ENCODE measurements around the gene MARF1. TPM values are rescaled to one million over a fixed set of nuclear protein-coding genes. Genes with fewer than 3 reads are reported as not detected.
"Not testable (repeated sequence)": the region's sequence is repeated elsewhere in the genome, so short reads cannot be mapped to it uniquely, and the experiment has no call there.

MARF1 gene
- polyA plus RNA-seq, 3 donors: 47.0 to 65.2 (median 53.7) TPM

DNA sequence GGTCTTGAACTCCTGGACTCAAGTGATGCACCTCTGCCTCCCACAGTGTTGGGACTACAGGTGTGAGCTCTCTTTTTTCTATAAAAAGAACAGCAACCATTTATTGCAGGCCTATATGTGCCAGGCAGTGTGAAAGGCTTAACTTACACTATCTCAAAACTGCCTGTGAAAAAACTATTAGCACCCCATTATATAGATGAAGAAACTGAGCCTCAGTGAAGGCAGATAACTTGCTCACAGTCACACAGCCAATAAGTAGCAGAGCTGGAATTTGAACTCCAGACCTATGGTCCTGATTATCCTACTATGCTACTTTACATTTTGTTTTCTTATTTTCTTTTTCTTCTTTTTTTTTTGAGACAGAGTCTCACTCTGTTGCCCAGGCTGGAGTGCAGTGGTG, 22.2 kb upstream of the MARF1 start:
- no peak for DNase-seq (ENCODE audit: extremely low read depth in 1 of 11, low read depth in 9 of 11, low spot score in 4 of 11)

DNA sequence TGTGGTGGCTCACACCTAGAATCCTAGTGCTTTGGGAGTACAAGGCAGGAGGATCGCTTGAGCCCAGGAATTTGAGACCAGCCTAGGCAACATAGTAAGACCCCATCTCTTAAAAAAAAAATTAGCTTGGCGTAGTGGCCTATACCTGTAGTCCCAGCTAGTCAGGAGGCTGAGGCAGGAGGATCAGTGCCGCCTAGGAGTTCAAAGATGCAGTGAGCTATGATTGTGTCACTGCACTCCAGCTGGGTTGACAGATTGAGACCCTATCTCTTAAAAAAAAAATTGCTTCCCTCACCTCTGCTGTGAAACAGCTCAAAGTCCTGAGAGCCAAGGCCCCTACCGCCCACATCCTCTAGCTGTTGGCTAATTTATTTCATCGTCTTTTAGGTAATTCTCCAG, 17.2 kb upstream of the MARF1 start:
- DNase-seq (ENCODE audit: extremely low read depth in 1 of 11, low read depth in 9 of 11, low spot score in 4 of 11): no peak

DNA sequence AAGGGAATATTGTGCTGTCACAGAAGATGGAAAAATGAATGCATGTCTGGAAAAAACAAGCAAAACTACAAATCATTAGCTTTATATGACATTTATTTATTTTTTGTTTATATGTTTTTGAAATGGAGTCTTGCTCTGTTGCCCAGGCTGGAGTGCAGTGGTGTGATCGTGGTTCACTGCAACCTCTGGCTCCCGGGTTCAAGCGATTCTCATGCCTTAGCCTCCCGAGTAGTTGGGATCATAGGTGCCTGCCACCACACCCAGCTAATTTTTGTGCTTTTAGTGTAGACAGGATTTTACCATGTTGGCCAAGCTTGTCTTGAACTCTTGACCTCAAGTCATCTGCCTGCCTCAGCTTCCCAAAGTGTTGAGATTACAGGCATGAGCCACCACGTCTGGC, 15.6 kb upstream of the MARF1 start:
- no peak for DNase-seq (ENCODE audit: extremely low read depth in 1 of 11, low read depth in 9 of 11, low spot score in 4 of 11)

DNA sequence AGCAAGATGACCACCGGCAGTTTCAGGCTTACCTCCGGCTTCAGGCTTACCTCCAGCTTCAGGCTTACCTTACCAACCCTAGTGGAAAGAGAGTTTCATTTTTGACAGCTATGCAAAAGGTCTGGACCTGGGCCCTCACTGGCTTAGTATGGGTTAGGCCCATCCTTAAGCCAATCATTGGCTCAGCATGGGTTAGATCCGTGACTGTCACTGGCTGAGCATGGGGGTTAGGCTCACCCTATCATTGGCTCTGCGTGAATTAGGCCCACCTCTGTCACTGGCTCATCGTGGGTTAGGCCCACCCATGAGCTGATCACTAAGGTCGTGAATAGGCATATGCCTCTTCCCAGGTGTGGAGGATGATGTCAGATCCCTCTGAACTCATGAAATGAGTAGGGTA, 15.2 kb upstream of the MARF1 start:
- no peak for DNase-seq (ENCODE audit: extremely low read depth in 1 of 11, low read depth in 9 of 11, low spot score in 4 of 11)

DNA sequence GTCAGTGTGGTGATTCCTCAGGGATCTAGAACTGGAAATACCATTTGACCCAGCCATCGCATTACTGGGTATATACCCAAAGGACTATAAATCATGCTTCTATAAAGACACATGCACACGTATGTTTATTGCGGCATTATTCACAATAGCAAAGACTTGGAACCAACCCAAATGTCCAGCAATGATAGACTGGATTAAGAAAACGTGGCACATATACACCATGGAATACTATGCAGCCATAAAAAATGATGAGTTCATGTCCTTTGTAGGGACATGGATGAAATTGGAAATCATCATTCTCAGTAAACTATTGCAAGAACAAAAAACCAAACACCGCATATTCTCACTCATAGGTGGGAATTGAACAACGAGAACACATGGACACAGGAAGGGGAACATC, 12.6 kb upstream of the MARF1 start:
- DNase-seq (ENCODE audit: extremely low read depth in 1 of 11, low read depth in 9 of 11, low spot score in 4 of 11): not testable (repeated sequence)

DNA sequence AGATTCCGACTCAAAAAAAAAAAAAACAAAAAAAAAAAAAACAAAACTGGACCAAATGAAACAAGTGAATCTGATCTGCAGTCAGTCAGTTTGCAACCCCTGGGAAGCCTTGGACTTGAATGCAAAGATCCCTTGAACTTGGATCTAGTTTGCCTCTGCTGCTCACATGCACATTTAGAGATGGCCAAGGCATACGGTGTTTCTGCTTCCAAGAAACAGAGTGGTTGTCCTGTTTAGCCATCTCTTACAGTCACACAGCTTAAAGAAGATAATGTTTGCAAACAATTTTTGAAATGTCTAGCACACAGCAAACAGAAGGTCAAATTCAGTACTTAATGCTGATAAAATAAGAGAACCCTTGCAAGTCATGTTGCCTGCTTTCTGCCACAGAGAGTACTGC, 11.6 kb upstream of the MARF1 start:
- no peak for DNase-seq (ENCODE audit: extremely low read depth in 1 of 11, low read depth in 9 of 11, low spot score in 4 of 11)

- DNase-seq (ENCODE audit: extremely low read depth in 1 of 11, low read depth in 9 of 11, low spot score in 4 of 11): no peak
These were observed 10.3 kb upstream of the MARF1 start for GRCh38 chr16:15653227-15653626.

DNA sequence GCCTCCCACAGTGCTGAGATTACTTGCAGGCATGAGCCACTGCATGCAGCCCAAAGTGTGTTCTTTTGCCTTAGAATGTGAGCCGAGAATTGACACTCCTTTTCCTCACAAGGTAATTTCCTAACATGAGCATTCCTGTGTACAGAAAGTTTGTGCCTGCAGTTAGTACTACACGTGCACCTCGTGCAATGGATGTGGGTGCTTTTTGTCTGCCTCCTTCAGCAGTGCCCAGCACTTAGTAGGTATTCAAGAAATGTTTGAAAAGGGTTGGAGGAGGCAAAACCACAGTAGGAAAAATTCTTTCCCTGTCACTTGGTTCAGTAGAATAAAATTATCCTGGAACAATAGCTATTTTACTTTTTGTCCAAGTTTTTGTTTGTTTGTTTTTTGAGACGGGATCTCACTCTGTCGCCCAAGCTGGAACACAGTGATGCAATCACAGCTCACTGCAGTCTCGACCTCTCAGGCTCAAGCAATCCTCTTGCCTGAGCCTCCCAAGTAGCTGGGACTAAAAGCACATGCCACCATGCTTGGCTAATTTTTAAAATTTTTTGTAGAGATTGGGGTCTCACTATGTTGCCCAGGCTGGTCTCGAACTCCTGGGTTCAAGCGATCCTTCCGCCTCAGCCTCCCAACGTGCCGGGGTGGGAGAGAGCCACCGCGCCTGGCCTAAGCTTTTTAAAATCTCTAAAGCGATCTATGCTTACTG, 9.5 kb upstream of the MARF1 start:
- no peak for DNase-seq (ENCODE audit: extremely low read depth in 1 of 11, low read depth in 9 of 11, low spot score in 4 of 11)

DNA sequence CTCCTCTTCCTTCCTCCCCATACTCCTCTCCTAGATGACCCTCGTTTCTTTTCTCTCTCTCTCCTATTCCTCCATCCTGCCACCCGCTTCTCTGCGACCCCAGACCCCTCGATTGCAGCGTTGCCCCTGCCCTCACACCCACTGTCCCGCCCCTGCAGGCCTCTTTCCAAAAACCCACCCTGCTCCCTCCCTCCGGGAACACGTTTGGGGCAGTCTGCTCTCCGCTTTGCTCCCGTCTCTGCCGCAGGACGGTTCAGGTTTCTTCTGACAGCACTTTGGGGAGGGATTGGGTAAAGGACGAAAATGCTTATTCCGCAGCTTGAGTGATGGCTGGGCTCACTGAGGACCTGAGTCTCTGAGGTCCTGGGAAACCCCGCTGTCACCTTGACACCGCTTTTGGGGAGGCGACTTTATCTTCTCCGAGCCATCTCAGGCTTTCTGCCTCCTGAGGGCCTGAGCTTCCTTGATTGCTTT, 7.8 kb upstream of the MARF1 start:
- peak in 1 of 11 donors; percentile 15 for DNase-seq (ENCODE audit: extremely low read depth in 1 of 11, low read depth in 9 of 11, low spot score in 4 of 11)

- peak in 10 of 11 donors; percentile 74 to 91 (median 88) for DNase-seq (ENCODE audit: extremely low read depth in 1 of 11, low read depth in 9 of 11, low spot score in 4 of 11)
These were observed 7.2 kb upstream of the MARF1 start, which contains the start of gene NDE1 for GRCh38 chr16:15650019-15650697. TSS of gene NDE1 (plus strand) at chr16:15650245. CDS start at chr16:15664779, 14,534 bp downstream.

DNA sequence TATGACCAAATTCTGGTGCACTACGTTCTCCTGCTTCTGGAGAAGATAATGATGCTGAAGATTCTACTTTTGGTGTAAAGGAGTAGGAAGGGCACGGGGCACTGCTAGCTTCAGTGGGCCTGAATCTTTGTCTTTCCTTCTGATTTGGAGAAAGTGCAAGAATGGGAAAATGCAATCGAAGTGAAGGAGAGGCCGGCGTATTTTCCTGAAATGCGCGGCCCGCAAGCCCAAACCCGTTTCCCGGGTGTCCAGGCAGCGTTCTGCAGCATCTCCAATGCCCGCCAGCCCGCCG, 6.7 kb upstream of the MARF1 start:
- DNase-seq (ENCODE audit: extremely low read depth in 1 of 11, low read depth in 9 of 11, low spot score in 4 of 11): no peak

GRCh38 chr16:15649311-15649710, 6.4 kb upstream of the MARF1 start:
- DNase-seq (ENCODE audit: extremely low read depth in 1 of 11, low read depth in 9 of 11, low spot score in 4 of 11): not testable (repeated sequence)

DNA sequence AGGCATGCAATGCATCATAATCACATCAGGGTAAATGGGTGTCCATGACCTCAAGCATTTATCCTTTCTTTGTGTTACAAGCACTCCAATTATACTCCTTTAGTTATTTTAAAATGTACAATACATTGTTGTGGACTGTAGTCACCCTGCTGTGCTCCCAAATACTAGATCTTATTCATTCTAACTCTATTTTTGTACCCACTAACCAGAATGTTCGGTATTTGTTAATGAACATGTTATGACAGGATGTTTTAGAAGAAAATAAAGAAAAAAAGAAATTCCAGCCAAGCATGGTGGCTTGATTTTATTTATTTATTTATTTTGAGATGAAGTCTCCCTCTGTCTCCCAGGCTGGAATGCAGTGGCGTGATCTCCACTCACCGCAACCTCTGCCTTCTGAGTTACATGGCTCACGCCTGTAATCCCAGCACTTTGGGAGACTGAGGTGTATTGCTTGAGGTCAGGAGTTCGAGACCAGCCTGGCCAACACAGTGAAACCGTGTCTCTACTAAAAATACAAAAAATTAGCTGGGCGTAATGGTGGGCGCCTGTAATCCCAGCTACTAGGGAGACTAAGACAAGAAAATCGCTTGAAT, 5.3 kb upstream of the MARF1 start:
- no peak for DNase-seq (ENCODE audit: extremely low read depth in 1 of 11, low read depth in 9 of 11, low spot score in 4 of 11)

- no peak for DNase-seq (ENCODE audit: extremely low read depth in 1 of 11, low read depth in 9 of 11, low spot score in 4 of 11)
These were observed 4.5 kb upstream of the MARF1 start for GRCh38 chr16:15647294-15648014.

GRCh38 chr16:15646557-15647293, 3.8 kb upstream of the MARF1 start:
- not testable (repeated sequence) for DNase-seq (ENCODE audit: extremely low read depth in 1 of 11, low read depth in 9 of 11, low spot score in 4 of 11)

- not testable (repeated sequence) for DNase-seq (ENCODE audit: extremely low read depth in 1 of 11, low read depth in 9 of 11, low spot score in 4 of 11)
These were observed 2.1 kb upstream of the MARF1 start for GRCh38 chr16:15644962-15645465.

- no peak for DNase-seq (ENCODE audit: extremely low read depth in 1 of 11, low read depth in 9 of 11, low spot score in 4 of 11)
These were observed 1.5 kb upstream of the MARF1 start for GRCh38 chr16:15644267-15644961.

- no peak for DNase-seq (ENCODE audit: extremely low read depth in 1 of 11, low read depth in 9 of 11, low spot score in 4 of 11)
These were observed 944 bp upstream of the MARF1 start for GRCh38 chr16:15643946-15644250.

Data from renal cortex interstitium (tissue), 11 donors.